HepG2 (cell line): Measurements from ENCODE around the gene CLEC16A.

Experiments used
- CBFB ChIP-seq: sonication (generic); formaldehyde crosslinking; IDR thresholded peaks from 2 replicates; pipeline ENCODE4 v1.4.0; 2020; ENCODE audit warnings: missing genetic modification reagents
- CTCF ChIP-seq: sonication (generic); formaldehyde crosslinking; IDR thresholded peaks from 2 replicates; pipeline ENCODE4 v1.5.0; 2020; ENCODE audit warnings: mild to moderate bottlenecking, missing genetic modification reagents, moderate library complexity
- ZNF460 ChIP-seq: sonication (generic); formaldehyde crosslinking; IDR thresholded peaks from 2 replicates; pipeline ENCODE4 v1.5.1; 2020; ENCODE audit warnings: missing genetic modification reagents, mild to moderate bottlenecking, borderline replicate concordance

- TF ChIP-seq CBFB: no peak
- TF ChIP-seq CTCF (CRISPR knock-in tag): no peak
- TF ChIP-seq ZNF460 (CRISPR knock-in tag): no peak
These were observed 181.6 kb downstream of the CLEC16A start for GRCh38 chr16:11125936-11126335.
